NCI-H1694 (cell line): ENCODE results near the gene GPR158.

ENCODE experiments used
- DNase-seq: peaks from one replicate; lab custom pipeline; 2025; lab: John Stamatoyannopoulos, UW

The GPR158 gene

GRCh38 chr10:25206693-25207414, 32.1 kb downstream of the GPR158 start:
- no peak for DNase-seq

DNA sequence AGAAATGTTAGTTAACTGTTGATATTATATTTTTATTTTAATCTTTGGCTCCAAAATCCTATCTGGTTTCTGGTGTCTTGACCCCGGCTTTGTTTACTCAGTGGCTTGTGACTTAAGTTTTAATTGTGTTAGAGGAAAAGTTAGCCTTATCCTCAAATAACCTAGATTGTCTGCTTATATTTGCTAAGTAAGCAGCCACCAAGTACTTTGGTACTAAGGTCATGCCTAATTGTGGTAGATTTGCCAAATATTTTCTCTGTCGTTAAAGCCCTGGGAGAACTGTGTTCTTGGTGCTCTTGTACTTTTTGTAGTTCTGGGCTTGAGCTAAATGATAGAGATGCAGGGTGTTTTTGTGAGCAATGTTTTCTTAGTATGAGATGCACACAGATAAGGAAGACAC, 34.8 kb downstream of the GPR158 start:
- no peak for DNase-seq

GRCh38 chr10:25210265-25210664, 35.5 kb downstream of the GPR158 start:
- DNase-seq, result no peak

DNA sequence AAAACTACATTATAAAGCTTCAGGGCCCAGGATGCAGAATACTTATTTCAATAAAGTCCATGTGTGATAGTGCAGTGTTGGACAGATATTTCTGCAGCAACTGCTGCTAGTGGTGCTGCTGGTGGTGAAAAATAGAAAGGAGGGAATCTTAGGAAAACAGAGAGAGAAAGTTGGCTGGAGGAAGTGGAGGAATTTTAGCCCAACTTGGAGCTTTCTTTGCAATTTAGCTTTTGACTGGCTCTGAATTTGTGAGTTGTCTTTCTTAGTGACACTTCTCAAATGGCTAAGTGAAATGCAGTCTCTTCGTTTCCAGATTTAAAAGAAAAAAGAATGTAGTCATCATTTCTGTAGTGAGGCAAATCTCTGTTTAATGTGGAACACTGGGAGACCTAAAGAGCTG, 45.4 kb downstream of the GPR158 start:
- DNase-seq, result no peak

DNA sequence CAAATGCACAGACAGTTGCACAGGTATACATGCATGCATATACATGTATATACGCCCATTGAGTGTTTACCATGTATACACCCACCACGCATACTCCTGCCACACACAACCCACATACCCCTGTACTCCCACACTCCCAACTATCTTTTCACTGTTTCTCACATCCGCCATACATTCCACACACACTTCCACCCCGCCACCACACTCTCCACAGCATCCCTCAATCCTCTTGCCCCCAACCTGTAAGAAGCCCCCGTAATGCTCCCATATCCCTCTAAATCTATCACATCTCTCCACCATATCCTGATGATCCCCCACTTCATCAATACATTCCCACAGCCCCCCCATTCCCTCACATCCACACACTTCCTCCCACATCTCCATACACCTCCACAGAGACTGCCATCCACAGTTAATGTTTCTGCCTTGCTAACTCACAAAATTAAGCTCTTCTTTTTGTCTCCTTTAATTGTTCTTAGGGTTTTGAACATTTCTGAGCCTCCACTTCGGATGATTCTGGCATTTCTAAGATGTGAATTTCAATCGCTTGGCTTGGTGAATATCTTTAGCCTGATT, 47.4 kb downstream of the GPR158 start:
- DNase-seq, result no peak

- peak; percentile 8 for DNase-seq
These were observed 52.2 kb downstream of the GPR158 start for GRCh38 chr10:25226775-25227682.

DNA sequence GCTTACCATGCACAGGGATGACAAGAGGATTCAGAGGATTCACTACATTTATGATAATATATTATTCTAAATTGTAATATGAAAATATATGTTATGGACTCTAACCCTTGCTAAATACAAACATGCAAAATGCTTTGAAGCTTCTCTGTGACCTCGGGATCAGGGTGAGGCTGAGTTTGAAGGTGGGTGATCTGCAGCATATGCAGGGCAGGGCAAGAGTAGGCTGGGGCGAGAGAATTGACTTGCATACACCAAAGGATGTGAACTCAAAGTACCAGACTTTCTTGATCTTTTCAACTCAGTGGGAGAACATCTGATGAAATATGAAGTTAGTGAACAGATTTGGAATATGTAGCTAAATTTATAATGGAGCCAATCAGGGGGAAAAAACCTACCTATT, 57.0 kb downstream of the GPR158 start:
- DNase-seq, result no peak

DNA sequence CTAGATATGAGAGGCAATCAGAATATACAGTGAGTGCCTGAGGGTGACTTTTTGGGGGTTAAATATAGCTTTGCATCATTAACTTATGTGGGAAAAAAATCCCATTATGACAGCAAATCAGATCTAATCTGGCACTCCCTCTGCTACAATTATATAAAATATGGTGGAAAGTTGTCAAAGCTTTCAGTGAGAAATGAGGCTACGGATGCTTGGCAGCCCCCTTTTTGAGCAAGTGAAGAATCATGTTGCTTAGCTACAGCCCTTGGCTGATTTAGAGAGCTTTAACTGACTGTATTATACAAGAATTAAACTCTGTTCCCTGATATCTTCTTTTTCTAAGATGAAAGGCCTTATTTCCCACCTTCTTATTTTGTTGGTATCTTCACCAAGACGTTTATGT, 57.4 kb downstream of the GPR158 start:
- DNase-seq, result no peak

DNA sequence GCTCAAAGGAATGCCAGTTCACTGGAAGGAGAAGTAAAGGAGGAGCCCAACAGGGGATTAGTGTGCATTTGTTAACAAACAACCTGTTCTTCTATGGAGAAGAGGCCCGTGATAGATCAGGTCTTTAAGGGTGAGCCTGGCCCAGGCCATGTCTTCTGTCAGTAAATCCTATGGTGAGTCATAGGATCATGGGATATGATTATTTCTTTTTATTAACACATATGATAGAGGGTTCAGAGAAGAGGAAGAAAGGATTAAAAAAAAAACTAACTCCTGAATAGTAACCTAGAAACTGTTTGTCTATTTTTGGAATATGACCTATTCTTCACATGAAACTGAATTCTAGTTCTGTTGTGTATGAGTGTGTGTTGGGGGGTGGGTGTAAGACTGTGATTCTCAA, 70.4 kb downstream of the GPR158 start:
- no peak for DNase-seq

GRCh38 chr10:25257646-25258045, 82.8 kb downstream of the GPR158 start:
- no peak for DNase-seq

DNA sequence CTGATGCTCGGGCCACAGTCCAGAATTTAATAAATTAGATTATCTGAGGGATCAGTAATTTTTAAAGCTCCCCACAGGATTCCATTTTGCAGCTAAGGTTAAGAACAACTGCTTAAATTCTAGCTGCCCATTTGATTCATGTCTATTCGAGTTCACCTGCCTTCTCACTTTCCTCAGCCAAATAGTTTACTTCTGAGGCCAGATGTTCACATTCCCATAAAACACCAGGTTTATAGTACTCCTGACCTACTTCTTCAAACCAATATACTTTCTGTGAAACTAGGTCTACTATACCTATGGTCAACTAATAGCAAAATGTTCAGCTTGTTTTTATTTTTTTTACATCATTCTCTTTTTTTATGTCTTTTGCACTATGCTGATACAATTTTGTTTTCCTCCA, 86.3 kb downstream of the GPR158 start:
- no peak for DNase-seq

DNA sequence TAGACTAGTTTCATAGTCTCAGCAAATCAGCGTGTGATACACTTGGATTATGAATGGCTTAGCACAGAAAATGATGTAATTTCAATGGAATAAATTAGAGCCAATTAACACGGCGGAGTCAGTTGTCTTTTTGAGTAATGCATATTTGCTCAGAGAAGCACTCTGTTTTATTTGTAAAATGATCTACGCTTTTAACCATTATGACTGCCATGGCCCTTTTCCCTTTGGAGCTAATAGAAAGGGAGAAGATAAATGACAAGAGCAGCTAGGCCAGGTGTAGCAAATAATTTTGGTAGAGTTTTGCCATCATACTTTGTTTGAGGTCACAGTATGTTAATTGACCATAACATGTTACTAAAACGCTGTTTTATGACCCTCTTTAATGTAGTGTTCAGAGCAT, 86.8 kb downstream of the GPR158 start:
- DNase-seq, result no peak

DNA sequence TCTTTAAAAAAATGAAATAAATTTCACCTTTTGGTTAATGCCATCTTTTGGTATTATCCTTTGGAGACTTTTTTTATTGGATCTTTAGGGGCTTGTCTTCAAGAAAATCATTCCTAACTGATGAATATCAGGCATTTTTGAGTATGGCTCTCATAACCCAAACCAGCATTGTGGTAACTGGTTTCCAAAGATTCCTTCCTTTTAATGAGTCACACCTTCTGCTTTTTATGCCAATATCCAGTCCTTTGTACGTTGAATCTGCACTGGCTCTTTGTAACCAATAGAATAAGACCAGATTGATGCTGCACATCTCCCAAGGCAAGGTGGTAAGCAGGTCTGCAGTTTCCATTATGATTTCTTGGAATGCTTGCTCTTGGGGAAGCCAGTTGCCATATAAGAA, 89.1 kb downstream of the GPR158 start:
- no peak for DNase-seq

DNA sequence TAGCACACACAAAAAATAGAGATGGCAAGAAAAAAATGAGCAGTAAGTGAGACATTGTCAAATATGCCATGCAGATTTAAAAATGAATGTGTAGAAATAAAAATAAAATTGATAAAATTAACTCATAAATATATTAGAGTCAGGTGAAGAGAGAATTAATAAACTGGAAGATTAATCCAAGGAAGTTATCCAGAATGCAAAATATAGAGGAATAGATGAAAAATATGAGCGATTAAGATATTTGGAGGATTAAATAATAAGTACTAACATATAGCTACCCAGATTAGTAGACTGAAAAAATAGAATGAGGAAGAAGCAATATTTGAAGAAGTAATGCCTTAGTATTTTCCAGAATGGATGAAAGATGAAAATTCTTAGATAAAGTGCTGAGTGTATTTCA, 103.4 kb downstream of the GPR158 start:
- DNase-seq, result no peak

GRCh38 chr10:25280076-25280475, 105.3 kb downstream of the GPR158 start:
- DNase-seq, result no peak

DNA sequence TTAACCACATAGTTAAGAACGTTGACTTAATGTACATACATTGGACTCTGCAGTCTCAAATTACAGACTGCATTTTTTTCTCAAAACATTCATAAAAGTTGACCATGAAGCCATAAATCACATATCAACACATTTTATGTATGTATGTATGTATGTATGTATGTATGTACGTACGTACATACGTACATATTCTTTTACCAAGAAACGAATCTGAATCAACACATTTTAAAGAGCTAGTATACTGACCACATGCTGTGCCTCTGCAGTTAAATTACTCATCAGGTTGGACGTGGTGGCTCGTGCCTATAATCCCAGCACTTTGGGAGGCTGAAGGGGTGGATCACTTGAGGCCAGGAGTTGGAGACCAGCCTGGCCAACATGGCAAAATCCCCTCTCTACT, 105.8 kb downstream of the GPR158 start:
- no peak for DNase-seq

DNA sequence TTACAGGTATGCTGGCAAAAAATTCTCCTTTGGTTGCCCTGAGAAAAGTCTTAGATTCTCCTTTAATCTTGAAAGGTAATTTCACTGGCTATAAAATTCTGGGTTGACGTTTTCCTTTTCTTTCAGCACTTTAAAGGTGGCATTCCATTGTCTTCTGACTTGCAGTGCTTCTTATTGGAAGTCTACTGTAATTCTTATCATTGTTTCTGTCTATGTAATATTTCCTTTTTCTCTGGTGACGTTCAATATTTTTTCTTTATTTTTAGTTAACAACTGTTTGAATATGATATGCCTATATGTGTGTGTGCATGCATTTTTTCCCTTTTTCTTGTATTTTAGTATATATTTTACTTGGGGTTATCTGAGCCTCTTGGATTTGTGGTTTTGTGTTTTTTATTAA, 111.0 kb downstream of the GPR158 start:
- no peak for DNase-seq

DNA sequence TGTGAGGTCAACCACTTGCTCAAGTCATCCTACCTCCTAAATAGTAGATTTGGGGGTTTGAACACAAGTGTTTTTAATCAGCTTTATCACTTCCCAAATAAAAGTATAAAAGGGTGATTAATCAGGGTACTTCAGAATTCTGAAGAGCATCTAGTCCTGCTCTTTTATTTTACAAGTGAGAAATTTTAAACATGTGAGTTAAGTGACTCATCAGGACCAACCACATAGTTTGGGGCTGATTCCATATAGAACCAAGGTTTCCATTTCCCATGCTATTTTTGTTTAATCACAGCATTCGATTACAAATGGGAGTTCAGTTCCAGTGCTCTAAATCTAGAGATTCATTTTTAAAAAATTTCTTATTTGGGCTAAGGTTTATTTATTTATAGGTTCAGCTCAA, 113.4 kb downstream of the GPR158 start:
- DNase-seq, result no peak

DNA sequence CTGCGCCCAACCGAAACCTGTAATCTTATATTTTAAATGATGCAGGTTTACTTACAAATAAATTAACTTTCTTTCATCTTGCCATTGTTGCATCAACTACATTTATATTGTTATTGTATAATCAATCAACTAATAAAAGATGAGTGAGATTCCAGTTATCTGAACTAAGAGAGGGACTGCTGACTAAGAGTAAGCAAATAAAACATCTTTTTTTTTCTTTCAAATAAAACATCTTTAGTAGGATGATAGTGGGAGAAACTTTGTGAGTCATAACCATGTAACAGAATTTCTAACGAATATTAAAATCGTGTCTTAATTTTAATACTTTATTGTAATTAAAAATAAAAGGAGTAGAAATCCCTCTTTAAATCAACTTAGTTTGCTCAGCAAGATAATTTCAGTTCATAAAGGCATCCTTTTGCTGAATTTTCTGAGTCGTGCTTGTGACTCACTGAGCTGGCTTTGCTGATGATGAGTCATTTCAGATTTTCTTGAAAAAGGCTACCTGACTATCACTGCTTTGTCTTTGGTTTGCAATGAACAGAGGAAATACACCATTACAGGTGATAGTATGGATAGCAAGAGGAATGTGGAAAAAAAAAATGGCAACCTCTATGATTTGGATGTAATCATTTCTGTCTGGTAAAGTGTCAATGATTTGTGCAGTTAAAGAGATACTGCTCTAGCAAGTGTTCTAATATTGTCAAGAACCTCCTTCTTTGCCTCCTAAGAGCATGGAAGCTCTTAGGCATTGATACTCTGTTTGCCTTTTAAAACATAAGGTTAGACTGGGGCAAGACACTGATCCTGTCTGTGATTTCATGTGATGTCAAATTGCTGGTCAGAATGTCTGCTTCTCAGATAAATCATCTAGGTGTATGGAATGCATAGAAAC, 119.5 kb downstream of the GPR158 start:
- no peak for DNase-seq

- DNase-seq, result no peak
These were observed 121.5 kb downstream of the GPR158 start for GRCh38 chr10:25296324-25296723.

- DNase-seq, result no peak
These were observed 122.7 kb downstream of the GPR158 start for GRCh38 chr10:25297466-25297865.

DNA sequence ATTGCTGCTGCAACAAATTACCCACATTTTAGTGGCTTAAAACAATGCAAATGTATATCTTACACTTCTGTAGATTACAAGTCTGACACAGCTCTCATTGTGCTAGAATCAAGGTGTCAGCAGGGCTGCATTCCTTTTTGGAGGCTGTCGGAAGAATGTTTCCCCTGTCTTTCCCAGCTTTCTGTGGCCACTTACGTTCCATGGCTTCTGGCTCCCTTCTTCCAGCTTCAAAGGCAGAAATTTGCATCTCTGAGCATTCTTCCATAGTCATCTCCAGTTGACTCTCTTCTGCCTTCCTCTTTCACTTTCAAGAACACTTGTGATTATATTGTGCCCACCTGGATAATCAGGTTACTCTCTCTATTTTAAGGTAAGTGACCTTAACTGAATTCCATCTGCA, 125.3 kb downstream of the GPR158 start:
- no peak for DNase-seq
